ENCODE results near the gene TUBB1.
"Not testable (repeated sequence)": the region's sequence is repeated elsewhere in the genome, so short reads cannot be mapped to it uniquely, and the experiment has no call there.

TUBB1 gene

GRCh38 chr20:58976061-58976730 lies 43.0 kb upstream of the TUBB1 start:
- no peak overlapping the region for H3K4me3 ChIP-seq (replicated peaks; ENCODE audit: low read depth, low read length)
- DNase-seq (ENCODE audit: extremely low read depth, low read depth): no peak
- TF ChIP-seq CTCF (IDR thresholded peaks at IDR 0.05; ENCODE audit: low read depth, low read length, missing control alignments): no peak

GRCh38 chr20:58978351-58979190 lies 40.7 kb upstream of the TUBB1 start:
- no peak for DNase-seq (ENCODE audit: extremely low read depth, low read depth)
- H3K4me3 ChIP-seq (replicated peaks; ENCODE audit: low read depth, low read length): no peak overlapping the region
- TF ChIP-seq CTCF (IDR thresholded peaks at IDR 0.05; ENCODE audit: low read depth, low read length, missing control alignments): no peak

GRCh38 chr20:58980711-58981627 lies 38.3 kb upstream of the TUBB1 start, which contains the start of gene NELFCD:
TSS of gene NELFCD (plus strand) at chr20:58981256. CDS start at chr20:58981310, 54 bp downstream.
- TF ChIP-seq CTCF (IDR thresholded peaks at IDR 0.05; ENCODE audit: low read depth, low read length, missing control alignments): no peak
- peak; percentile 26 for DNase-seq (ENCODE audit: extremely low read depth, low read depth)
- peak within 1 kb of the TSS; percentile 92 for H3K4me3 ChIP-seq (replicated peaks; ENCODE audit: low read depth, low read length)

GRCh38 chr20:58981628-58982364 lies 37.4 kb upstream of the TUBB1 start:
- TF ChIP-seq CTCF (IDR thresholded peaks at IDR 0.05; ENCODE audit: low read depth, low read length, missing control alignments): no peak
- DNase-seq (ENCODE audit: extremely low read depth, low read depth): no peak
- peak overlapping the region; percentile 92 for H3K4me3 ChIP-seq (replicated peaks; ENCODE audit: low read depth, low read length)

GRCh38 chr20:58982406-58983114 lies 36.7 kb upstream of the TUBB1 start:
- no peak for TF ChIP-seq CTCF (IDR thresholded peaks at IDR 0.05; ENCODE audit: low read depth, low read length, missing control alignments)
- H3K4me3 ChIP-seq (replicated peaks; ENCODE audit: low read depth, low read length): peak overlapping the region; percentile 92
- DNase-seq (ENCODE audit: extremely low read depth, low read depth): no peak

GRCh38 chr20:58983115-58983468 lies 36.1 kb upstream of the TUBB1 start:
- H3K4me3 ChIP-seq (replicated peaks; ENCODE audit: low read depth, low read length); DNase-seq (ENCODE audit: extremely low read depth, low read depth): not testable (repeated sequence)
